HepG2 (cell line): ENCODE measurements around the gene LTB4R. TPM values are rescaled to one million over a fixed set of nuclear protein-coding genes. Genes with fewer than 3 reads are reported as not detected.

Experiments used
- ARID5B ChIP-seq: IDR thresholded peaks from 2 replicates; pipeline ENCODE4 v1.4.0; 2020; ENCODE audit warnings: mild to moderate bottlenecking, missing genetic modification reagents
- EHMT2 ChIP-seq: fragments of 200-600 bp; sonication (generic); IDR thresholded peaks from 2 replicates; pipeline ENCODE4 v1.7.0; 2017; ENCODE audit warnings: antibody characterized with exemption, low read depth, low read length, borderline replicate concordance
- FIP1L1 ChIP-seq: fragments of 200-400 bp; formaldehyde crosslinking; IDR thresholded peaks from 2 replicates; pipeline ENCODE4 v1.6.1; 2018; ENCODE audit warnings: low read depth, mild to moderate bottlenecking, low read length, moderate library complexity, borderline replicate concordance; ENCODE audit not compliant: insufficient read depth
- FOXK1 ChIP-seq: sonication (generic); formaldehyde crosslinking; IDR thresholded peaks from 2 replicates; pipeline ENCODE4 v1.4.0; 2020; ENCODE audit warnings: low read depth, missing genetic modification reagents, borderline replicate concordance
- MTF1 ChIP-seq: sonication (generic); formaldehyde crosslinking; IDR thresholded peaks from 2 replicates; pipeline ENCODE4 v1.5.0; 2020; ENCODE audit warnings: missing genetic modification reagents
- NBN ChIP-seq: fragments of 450-650 bp; conservative IDR thresholded peaks from 2 replicates; pipeline ENCODE4 v1.6.1; 2017
- NFKBIZ ChIP-seq: IDR thresholded peaks from 2 replicates; pipeline ENCODE4 v1.6.1; 2018; ENCODE audit warnings: missing genetic modification reagents, missing compliant biosample characterization
- RXRA ChIP-seq: sonication (generic); formaldehyde crosslinking; IDR thresholded peaks from 2 replicates; pipeline ENCODE4 v1.5.1; 2020; ENCODE audit warnings: missing genetic modification reagents
- SALL2 ChIP-seq: sonication (generic); formaldehyde crosslinking; IDR thresholded peaks from 2 replicates; pipeline ENCODE4 v1.8.1; 2023; ENCODE audit warnings: mild to moderate bottlenecking, missing genetic modification reagents, inconsistent platforms
- SRF ChIP-seq: IDR thresholded peaks from 2 replicates; pipeline ENCODE4 v1.6.1; 2011; ENCODE audit warnings: mild to moderate bottlenecking, low read depth, low read length, moderate library complexity
- ZFY ChIP-seq: sonication (generic); formaldehyde crosslinking; IDR thresholded peaks from 2 replicates; pipeline ENCODE4 v1.4.0; 2020; ENCODE audit warnings: missing genetic modification reagents
- polyA plus RNA-seq, 8 experiments: library from polyadenylated mRNA; depleted of rRNA in 3 of 8; stranded (reverse) in 7 of 8; unstranded in 1 of 8; fragments of >200 nt; fragmentation: Illumina TruSeq in 4 of 8; extraction: Trizol in 4 of 8; gene quantifications; 2 replicates each; pipeline versions ENCODE4 v1.2.1 to v1.2.3, GENCODE V29; 2011 to 2016; ENCODE audit warnings: low read depth in 4 of 8, missing spikeins in 1 of 8, mixed read lengths in 1 of 8; ENCODE audit not compliant: insufficient read depth in 1 of 8
- total RNA-seq, 5 experiments: library from RNA; depleted of rRNA; stranded (reverse); fragments of >200 nt; fragmentation: Illumina TruSeq; extraction: Trizol; gene quantifications; 2 replicates each; pipeline ENCODE4 v1.2.3, GENCODE V29; 2016; ENCODE audit warnings: low read depth in 1 of 5
- TF ChIP-seq, protein P1 (sequence below): IDR thresholded peaks from 2 replicates; pipeline ENCODE4 v1.6.1; 2018; ENCODE audit warnings: missing genetic modification reagents
- TF ChIP-seq, protein P2 (sequence below): sonication (generic); formaldehyde crosslinking; IDR thresholded peaks from 2 replicates; pipeline ENCODE4 v1.4.0; 2020; ENCODE audit warnings: missing genetic modification reagents

The LTB4R gene
- total and polyA plus RNA-seq, 2 of the 13 experiments (the other 11 are each of a cell fraction or from before 2014, with no cell fraction given), result 3.2 to 8.2 TPM

DNA sequence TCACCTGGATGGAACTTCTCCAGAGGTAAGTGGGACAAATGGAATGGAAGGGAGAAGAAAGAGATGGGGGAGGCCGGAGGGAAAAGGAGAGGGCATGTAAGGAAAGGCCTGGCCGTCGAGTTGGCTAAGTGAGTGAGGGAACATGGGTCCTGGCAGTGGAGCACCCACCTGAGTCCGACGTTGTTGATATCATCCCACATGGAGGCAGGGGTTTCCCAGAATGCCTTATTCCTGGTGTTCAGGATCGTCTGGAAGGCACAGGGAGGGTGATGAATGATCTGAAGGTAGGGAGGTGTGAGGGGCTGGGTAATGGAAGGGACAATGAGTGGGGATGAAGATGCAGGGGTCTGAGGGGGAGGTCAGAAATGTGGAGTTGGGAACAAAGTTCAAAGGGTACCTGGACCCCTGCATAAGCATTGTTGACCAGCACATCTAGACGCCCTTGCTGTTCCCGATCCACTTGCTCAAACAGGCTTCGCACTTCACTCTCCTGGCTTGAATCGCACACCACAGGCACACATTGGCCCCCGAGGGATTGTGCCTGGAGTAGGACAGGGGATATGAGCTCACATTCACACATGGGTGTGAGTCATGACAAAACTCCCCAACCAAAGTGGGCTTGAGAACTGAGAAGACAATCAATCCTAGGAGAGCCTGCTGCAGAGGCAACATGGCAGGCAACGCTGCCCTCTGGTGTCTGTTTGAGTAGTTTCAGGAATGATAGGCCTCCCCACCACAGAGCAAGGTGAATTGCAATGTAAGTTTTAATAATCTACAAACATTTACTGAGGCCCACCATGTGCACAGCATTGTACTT lies 14.8 kb upstream of the LTB4R start (continued):
- no peak for TF ChIP-seq SRF
- TF ChIP-seq, protein P1, sequence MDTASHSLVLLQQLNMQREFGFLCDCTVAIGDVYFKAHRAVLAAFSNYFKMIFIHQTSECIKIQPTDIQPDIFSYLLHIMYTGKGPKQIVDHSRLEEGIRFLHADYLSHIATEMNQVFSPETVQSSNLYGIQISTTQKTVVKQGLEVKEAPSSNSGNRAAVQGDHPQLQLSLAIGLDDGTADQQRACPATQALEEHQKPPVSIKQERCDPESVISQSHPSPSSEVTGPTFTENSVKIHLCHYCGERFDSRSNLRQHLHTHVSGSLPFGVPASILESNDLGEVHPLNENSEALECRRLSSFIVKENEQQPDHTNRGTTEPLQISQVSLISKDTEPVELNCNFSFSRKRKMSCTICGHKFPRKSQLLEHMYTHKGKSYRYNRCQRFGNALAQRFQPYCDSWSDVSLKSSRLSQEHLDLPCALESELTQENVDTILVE (CRISPR knock-in tag), result peak; percentile 76; the same call in 1 of the 2 replicates
- no peak for TF ChIP-seq NBN
- peak; percentile 55; the same call in 1 of the 2 replicates for TF ChIP-seq ARID5B (CRISPR knock-in tag)
- TF ChIP-seq, protein P2, sequence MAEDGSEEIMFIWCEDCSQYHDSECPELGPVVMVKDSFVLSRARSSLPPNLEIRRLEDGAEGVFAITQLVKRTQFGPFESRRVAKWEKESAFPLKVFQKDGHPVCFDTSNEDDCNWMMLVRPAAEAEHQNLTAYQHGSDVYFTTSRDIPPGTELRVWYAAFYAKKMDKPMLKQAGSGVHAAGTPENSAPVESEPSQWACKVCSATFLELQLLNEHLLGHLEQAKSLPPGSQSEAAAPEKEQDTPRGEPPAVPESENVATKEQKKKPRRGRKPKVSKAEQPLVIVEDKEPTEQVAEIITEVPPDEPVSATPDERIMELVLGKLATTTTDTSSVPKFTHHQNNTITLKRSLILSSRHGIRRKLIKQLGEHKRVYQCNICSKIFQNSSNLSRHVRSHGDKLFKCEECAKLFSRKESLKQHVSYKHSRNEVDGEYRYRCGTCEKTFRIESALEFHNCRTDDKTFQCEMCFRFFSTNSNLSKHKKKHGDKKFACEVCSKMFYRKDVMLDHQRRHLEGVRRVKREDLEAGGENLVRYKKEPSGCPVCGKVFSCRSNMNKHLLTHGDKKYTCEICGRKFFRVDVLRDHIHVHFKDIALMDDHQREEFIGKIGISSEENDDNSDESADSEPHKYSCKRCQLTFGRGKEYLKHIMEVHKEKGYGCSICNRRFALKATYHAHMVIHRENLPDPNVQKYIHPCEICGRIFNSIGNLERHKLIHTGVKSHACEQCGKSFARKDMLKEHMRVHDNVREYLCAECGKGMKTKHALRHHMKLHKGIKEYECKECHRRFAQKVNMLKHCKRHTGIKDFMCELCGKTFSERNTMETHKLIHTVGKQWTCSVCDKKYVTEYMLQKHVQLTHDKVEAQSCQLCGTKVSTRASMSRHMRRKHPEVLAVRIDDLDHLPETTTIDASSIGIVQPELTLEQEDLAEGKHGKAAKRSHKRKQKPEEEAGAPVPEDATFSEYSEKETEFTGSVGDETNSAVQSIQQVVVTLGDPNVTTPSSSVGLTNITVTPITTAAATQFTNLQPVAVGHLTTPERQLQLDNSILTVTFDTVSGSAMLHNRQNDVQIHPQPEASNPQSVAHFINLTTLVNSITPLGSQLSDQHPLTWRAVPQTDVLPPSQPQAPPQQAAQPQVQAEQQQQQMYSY, result no peak
- 0 out of 2 replicates have a peak, but pooled peaks have one; percentile 62 for TF ChIP-seq FOXK1 (CRISPR knock-in tag)
- no peak for TF ChIP-seq EHMT2
- TF ChIP-seq NFKBIZ (CRISPR knock-in tag), result peak; percentile 75; the same call in 1 of the 2 replicates
- TF ChIP-seq RXRA (CRISPR knock-in tag), result peak; percentile 68
- TF ChIP-seq MTF1, result no peak
- TF ChIP-seq SALL2 (CRISPR knock-in tag), result no peak
- TF ChIP-seq ZFY (CRISPR knock-in tag), result peak; percentile 43; the same call in 1 of the 2 replicates
- TF ChIP-seq FIP1L1, result no peak
